ENCODE measurements around the gene EHMT1.

GRCh38 chr9:137791947-137792346, 173.1 kb downstream of the EHMT1 start:
- no peak for TF ChIP-seq POLR2AphosphoS2 (IDR thresholded peaks at IDR 0.05; ENCODE audit: low read depth, low read length)
- TF ChIP-seq EZH2 (IDR thresholded peaks at IDR 0.05; ENCODE audit: borderline replicate concordance, control insufficient read depth, low read depth, low read length) = no peak
- no peak for TF ChIP-seq CTCF (IDR thresholded peaks at IDR 0.05 in 2 of 3, conservative IDR thresholded peaks at IDR 0.05 in 1 of 3; ENCODE audit: control insufficient read depth in 2 of 3, extremely low read depth in 1 of 3, insufficient read depth in 1 of 3, low read depth in 3 of 3, low read length in 3 of 3)
- TF ChIP-seq POLR2A (IDR thresholded peaks at IDR 0.05; ENCODE audit: low read depth, low read length) = no peak
- no peak for TF ChIP-seq TBL1XR1 (IDR thresholded peaks at IDR 0.05; ENCODE audit: low read depth, low read length)
- no peak for TF ChIP-seq MEF2A (IDR thresholded peaks at IDR 0.05; ENCODE audit: insufficient read depth, low read depth, low read length)
- no peak for TF ChIP-seq NR2C2 (IDR thresholded peaks at IDR 0.05; ENCODE audit: borderline replicate concordance, control insufficient read depth, insufficient read length, low read depth)
- no peak for TF ChIP-seq BMI1 (IDR thresholded peaks at IDR 0.05; ENCODE audit: borderline replicate concordance)
- no peak for TF ChIP-seq SMC3 (IDR thresholded peaks at IDR 0.05; ENCODE audit: borderline replicate concordance, low read length)
- TF ChIP-seq CBFB (IDR thresholded peaks at IDR 0.05; ENCODE audit: low read depth) = no peak
- no peak for TF ChIP-seq MEF2B (IDR thresholded peaks at IDR 0.05; ENCODE audit: partially characterized antibody, poor library complexity, severe bottlenecking)

All from GM12878 (cell line).